Measurements from ENCODE around the gene STK40.

The STK40 gene

GRCh38 chr1:36306902-36307456 lies 78.7 kb downstream of the STK40 start:
- DNase-seq: peak; percentile 93

GRCh38 chr1:36306210-36306901 lies 79.4 kb downstream of the STK40 start, which contains the start of gene SH3D21:
SH3D21 (plus strand) TSS chr1:36306368; CDS start chr1:36306421, 53 bp downstream.
- peak; percentile 52 for DNase-seq

DNA sequence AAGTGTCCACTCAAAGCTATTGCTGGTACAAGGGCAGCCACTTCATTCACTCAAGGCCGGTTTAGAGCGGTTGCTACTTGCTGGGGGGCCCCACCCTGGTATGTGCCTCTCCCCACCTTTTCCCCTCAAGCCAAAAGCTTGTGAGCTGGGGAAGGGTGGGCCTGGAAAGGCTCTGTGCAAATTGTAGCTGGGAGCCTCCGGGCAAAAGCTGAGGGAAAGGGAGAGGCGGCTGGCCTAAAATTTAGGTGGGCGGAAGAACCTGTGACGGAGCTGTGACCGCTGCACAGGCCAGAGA lies 79.9 kb downstream of the STK40 start:
- no peak for DNase-seq

- peak; percentile 68 for DNase-seq
These were observed 80.5 kb downstream of the STK40 start for GRCh38 chr1:36304970-36305914.

- no peak for DNase-seq
These were observed 81.2 kb downstream of the STK40 start for GRCh38 chr1:36304521-36304920.

DNA sequence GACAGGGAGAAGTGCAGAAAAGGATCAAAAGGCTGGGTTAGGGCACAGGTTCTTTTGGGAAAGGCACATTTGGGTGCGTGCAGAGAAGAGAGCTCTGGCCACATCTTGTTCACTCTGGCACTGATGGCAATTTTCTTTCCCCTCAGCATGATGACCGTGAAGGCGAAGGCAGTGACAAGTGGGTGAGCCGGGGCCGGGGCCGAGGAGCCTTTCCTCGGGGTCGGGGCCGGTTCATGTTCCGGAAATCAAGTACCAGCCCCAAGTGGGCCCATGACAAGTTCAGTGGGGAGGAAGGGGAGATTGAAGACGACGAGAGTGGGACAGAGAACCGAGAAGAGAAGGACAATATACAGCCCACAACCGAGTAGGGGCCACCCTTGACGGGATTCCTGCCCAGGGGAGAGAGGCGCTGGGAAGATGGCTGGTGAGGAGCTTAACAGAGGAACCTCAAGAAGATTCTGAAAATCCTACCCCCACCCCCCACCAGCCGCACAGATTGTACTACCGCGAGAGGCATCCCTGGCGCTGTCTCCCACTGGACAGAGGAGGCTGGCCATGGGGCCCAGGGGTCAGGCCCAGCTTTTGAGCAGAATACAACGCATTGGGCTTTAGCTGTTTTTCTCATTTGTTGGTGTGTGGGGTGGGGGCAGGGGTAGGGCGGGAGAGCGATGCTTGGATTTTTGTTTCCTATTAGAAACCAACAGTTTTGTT lies 81.9 kb downstream of the STK40 start:
- DNase-seq: no peak

DNA sequence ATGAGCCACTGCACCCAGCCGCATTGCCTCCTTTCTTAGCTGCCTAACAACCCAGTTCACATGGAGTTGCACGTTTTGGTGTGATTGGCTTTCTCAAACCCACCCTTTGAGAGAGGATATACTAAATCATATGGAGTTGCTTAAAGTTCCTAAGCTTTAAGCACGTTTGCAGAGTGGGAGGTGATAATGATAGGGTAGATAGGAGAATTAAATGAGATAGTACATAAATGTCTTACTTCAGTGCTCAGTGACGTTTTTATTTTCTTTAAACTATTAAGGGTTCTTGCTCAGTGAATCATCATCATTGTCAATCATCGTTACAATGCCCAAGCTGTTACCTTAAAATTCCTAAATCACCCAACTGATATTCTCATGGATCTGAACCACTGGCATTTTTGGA lies 82.5 kb downstream of the STK40 start:
- DNase-seq: no peak

DNA sequence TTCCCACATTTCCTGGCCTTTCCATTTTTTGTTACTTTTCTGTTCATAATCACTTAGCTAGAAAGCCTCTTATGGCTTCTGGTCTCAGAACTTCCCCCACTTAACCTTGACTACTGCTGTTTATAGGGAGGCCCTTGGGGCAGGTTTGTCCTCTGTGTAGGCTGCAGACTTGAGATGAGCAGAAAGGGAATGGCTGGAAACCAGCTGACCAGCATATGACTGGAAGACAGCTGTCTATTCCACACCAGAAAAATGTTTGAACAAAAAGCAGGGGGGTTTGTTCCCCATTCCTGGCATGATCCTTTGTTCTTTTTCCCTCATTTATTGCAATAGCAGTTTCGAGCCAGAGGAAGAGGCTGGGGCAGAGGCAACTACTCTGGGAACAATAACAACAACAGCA lies 84.5 kb downstream of the STK40 start:
- no peak for DNase-seq

GRCh38 chr1:36300526-36300925 lies 85.2 kb downstream of the STK40 start:
- DNase-seq: no peak

DNA sequence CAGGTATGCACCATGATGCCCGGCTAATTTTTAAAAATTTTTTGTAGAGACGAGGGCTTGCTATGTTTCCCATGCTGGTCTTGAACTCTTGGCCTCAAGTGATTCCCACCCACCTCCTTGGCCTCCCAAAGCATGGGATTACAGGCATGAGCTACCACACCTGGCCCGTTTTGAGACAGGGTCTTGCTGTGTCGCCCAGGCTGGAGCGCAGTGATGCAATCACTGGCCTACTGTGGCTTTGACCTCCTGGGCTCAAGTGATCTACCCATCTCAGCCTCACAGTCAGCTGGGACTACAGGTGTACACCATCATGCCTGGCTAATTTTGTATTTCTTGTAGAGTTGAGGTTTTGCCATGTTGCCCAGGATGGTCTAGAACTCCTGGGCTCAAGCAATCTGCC lies 87.1 kb downstream of the STK40 start:
- DNase-seq: no peak

DNA sequence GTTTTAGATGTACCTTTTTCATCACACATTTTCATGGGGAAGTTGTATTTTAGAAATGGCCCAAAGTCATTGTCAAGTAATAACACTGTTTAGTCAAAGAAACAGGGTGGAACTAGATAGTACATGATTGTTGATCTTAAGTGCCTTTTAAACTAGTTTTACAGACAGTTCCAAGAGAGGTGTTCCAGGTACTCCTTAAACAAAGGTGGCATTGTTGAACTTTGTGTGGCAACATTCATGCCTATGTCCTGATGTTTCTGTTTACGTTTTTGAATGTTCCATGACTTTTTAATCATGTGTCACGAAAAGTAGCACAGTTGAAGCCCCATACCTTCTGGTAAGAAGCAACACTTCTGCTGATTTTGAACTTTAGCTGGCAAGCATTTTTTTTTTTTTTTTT lies 88.7 kb downstream of the STK40 start:
- no peak for DNase-seq

DNA sequence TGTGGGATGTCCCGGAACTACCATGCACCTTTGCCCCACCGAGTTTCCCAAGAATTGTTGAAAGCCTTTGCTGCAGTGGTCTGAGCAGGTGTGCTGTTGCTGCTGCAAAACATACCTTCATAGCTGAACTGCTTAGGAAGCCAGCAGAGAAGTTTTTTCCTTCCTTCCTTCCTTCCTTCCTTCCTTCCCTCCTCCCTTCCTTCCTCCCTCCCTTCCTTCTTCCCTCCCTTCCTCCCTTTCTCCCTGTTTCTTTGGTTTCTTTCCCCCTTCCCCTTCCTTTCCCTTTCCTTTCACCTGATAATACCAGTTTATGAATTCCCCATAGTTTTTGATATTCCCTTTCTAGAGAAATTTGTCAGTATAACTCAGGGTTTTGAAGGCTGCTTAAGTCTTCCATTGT lies 90.3 kb downstream of the STK40 start:
- DNase-seq: no peak

Measured in activated naive CD4-positive, alpha-beta T cell treated with anti-CD3 and anti-CD28 coated beads, Interleukin-2, amount 50 U/mL, for 16 hours (primary cell).